Vagina (tissue), 2 donors: ENCODE measurements around the gene SPTY2D1.

Experiments used
- POLR2A ChIP-seq, 2 donors: fragments of 450-650 bp; IDR thresholded peaks; one replicate each; pipeline ENCODE4 v1.6.1; 2017; ENCODE audit warnings: antibody characterized with exemption in 2 of 2, mild to moderate bottlenecking in 2 of 2, moderate library complexity in 2 of 2
- POLR2AphosphoS5 ChIP-seq, 2 donors: sonication (generic); formaldehyde crosslinking; IDR thresholded peaks; one replicate each; pipeline ENCODE4 v1.9.0; 2017; ENCODE audit warnings: antibody characterized with exemption in 2 of 2, mild to moderate bottlenecking in 2 of 2, low read depth in 1 of 2; ENCODE audit not compliant: insufficient read depth in 1 of 2
- TF ChIP-seq, protein P1 (sequence below), 3 experiments: fragments of 450-650 bp in 2 of 3; fragments of 200-600 bp in 1 of 3; sonication (generic) in 1 of 3; IDR thresholded peaks; one replicate each; pipeline ENCODE4 v1.5.1; 2017 to 2019; ENCODE audit warnings: antibody characterized with exemption in 3 of 3, mild to moderate bottlenecking in 2 of 3, moderate library complexity in 2 of 3

DNA sequence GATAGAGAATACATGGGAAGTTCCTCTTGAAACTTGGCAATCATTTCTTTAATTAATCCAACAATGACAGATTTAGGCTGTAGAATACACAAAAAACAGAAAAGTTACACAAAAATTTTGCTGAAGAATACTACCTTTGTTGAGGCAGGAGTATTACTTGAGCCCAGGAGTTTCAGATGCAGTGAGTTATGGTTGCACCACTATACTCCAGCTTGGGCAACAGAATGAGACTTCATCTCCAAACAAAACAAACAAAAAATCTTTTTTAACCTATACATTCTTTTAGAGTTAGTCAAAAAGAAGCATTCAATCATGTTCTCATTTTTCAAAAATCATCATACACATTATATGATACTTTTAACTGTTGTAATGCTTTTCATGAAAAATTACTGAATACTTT is 67.7 kb downstream of the SPTY2D1 start:
- TF ChIP-seq, protein P1, sequence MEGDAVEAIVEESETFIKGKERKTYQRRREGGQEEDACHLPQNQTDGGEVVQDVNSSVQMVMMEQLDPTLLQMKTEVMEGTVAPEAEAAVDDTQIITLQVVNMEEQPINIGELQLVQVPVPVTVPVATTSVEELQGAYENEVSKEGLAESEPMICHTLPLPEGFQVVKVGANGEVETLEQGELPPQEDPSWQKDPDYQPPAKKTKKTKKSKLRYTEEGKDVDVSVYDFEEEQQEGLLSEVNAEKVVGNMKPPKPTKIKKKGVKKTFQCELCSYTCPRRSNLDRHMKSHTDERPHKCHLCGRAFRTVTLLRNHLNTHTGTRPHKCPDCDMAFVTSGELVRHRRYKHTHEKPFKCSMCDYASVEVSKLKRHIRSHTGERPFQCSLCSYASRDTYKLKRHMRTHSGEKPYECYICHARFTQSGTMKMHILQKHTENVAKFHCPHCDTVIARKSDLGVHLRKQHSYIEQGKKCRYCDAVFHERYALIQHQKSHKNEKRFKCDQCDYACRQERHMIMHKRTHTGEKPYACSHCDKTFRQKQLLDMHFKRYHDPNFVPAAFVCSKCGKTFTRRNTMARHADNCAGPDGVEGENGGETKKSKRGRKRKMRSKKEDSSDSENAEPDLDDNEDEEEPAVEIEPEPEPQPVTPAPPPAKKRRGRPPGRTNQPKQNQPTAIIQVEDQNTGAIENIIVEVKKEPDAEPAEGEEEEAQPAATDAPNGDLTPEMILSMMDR (IDR thresholded peaks at IDR 0.05): no peak
- TF ChIP-seq POLR2A (IDR thresholded peaks at IDR 0.05): no peak
- TF ChIP-seq POLR2AphosphoS5 (IDR thresholded peaks at IDR 0.05; ENCODE audit: insufficient read depth in 1 of 2, low read depth in 1 of 2): no peak
